Duodenal mucosa (tissue), 2 donors: ENCODE data around the gene KDELR3.

Source experiments
- H3K27ac ChIP-seq: one replicate; pipeline ENCODE4 v1.7.0; 2013; ENCODE audit warnings: low read depth, low read length
- H3K27me3 ChIP-seq, 2 donors: one replicate each; pipeline ENCODE4 v1.7.0; 2013; ENCODE audit warnings: low read length in 2 of 2, control low read depth in 1 of 2; ENCODE audit not compliant: insufficient read depth in 2 of 2, control insufficient read depth in 1 of 2
- H3K36me3 ChIP-seq, 2 donors: one replicate each; pipeline ENCODE4 v1.7.0; 2013; ENCODE audit warnings: low read length in 2 of 2, control low read depth in 1 of 2; ENCODE audit not compliant: insufficient read depth in 2 of 2, control insufficient read depth in 1 of 2
- H3K4me1 ChIP-seq, 2 donors: one replicate each; pipeline ENCODE4 v1.7.0; 2013; ENCODE audit warnings: low read length in 2 of 2, control low read depth in 1 of 2; ENCODE audit not compliant: insufficient read depth in 2 of 2, control insufficient read depth in 1 of 2
- H3K4me3 ChIP-seq, 2 donors: one replicate each; pipeline ENCODE4 v1.7.0; 2013; ENCODE audit warnings: low read length in 2 of 2, low read depth in 1 of 2
- H3K9ac ChIP-seq, 2 donors: one replicate each; pipeline ENCODE4 v1.7.0; 2013; ENCODE audit warnings: low read length in 2 of 2, low read depth in 1 of 2
- H3K9me3 ChIP-seq, 2 donors: one replicate each; pipeline ENCODE4 v1.7.0; 2013; ENCODE audit warnings: low read length in 2 of 2, control low read depth in 1 of 2; ENCODE audit not compliant: control insufficient read depth in 1 of 2

Gene KDELR3

GRCh38 chr22:38450234-38450797 is 17.6 kb upstream of the KDELR3 start:
- peaks cover 40 to 50% of the 10 kb centered on the region in 2 donors for H3K27me3 ChIP-seq
- H3K9ac ChIP-seq, result no peak overlapping the region
- H3K4me3 ChIP-seq, result no peak overlapping the region
- peaks cover 4 to 7% of the 10 kb centered on the region in 2 donors for H3K4me1 ChIP-seq
- H3K36me3 ChIP-seq, result no peaks in the 10 kb centered on the region
- no peaks in the 10 kb centered on the region for H3K9me3 ChIP-seq
- H3K27ac ChIP-seq, result no peak overlapping the region

- Histone ChIP-seq H3K9ac (no peak overlapping the region), H3K4me1 (peaks cover 4 to 7% of the 10 kb centered on the region in 2 donors), H3K4me3 (no peak overlapping the region), H3K36me3 (no peaks in the 10 kb centered on the region), H3K27ac (no peak overlapping the region), H3K9me3 (no peaks in the 10 kb centered on the region), H3K27me3 (peaks cover 45 to 54% of the 10 kb centered on the region in 2 donors)
These were observed 16.5 kb upstream of the KDELR3 start for GRCh38 chr22:38451404-38451803.

GRCh38 chr22:38451864-38452263 is 16.0 kb upstream of the KDELR3 start:
- Histone ChIP-seq H3K27ac (no peak overlapping the region), H3K9ac (no peak overlapping the region), H3K9me3 (no peaks in the 10 kb centered on the region), H3K36me3 (no peaks in the 10 kb centered on the region), H3K4me1 (peaks cover 4 to 7% of the 10 kb centered on the region in 2 donors), H3K4me3 (no peak overlapping the region), H3K27me3 (peaks cover 49 to 59% of the 10 kb centered on the region in 2 donors)

- H3K9ac ChIP-seq, result no peak overlapping the region
- H3K27ac ChIP-seq, result no peak overlapping the region
- H3K36me3 ChIP-seq, result no peaks in the 10 kb centered on the region
- peaks cover 56 to 65% of the 10 kb centered on the region in 2 donors for H3K27me3 ChIP-seq
- peaks cover 4 to 7% of the 10 kb centered on the region in 2 donors for H3K4me1 ChIP-seq
- no peak overlapping the region for H3K4me3 ChIP-seq
- no peaks in the 10 kb centered on the region for H3K9me3 ChIP-seq
These were observed 15.4 kb upstream of the KDELR3 start for GRCh38 chr22:38452373-38453065.

DNA sequence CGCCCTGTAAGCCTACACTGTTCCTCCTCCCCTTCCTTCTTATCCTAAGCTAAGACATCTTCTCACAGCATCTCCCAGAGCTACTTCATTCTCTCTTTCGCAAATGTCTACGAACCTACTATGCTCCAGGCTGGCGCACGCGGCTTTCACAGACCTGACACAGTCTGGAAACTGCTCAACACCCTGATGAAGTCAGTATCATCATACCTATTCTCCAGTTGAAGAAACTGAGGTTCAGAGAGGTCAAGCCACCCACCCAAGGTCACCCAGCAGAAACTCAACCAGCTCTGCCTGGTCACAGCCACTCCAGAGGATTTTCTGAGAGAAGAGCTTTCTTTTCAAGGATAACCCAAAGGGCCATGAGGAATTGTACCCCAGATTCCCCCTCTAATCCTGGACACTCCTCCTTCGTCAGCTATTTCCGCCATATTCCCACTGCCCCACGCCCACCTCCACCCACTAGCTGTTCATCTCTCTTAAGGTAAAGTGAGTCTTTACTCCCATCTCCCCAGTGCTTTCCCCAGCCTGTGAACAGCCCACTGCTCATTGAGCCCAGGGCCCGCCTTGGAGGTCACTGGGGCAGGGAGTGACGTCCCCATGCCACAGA is 14.7 kb upstream of the KDELR3 start:
- no peaks in the 10 kb centered on the region for H3K9me3 ChIP-seq
- H3K27ac ChIP-seq, result no peak overlapping the region
- H3K9ac ChIP-seq, result no peak overlapping the region
- H3K36me3 ChIP-seq, result no peaks in the 10 kb centered on the region
- H3K27me3 ChIP-seq, result peaks cover 58 to 71% of the 10 kb centered on the region in 2 donors
- no peak overlapping the region for H3K4me3 ChIP-seq
- H3K4me1 ChIP-seq, result peaks cover 4 to 7% of the 10 kb centered on the region in 2 donors

DNA sequence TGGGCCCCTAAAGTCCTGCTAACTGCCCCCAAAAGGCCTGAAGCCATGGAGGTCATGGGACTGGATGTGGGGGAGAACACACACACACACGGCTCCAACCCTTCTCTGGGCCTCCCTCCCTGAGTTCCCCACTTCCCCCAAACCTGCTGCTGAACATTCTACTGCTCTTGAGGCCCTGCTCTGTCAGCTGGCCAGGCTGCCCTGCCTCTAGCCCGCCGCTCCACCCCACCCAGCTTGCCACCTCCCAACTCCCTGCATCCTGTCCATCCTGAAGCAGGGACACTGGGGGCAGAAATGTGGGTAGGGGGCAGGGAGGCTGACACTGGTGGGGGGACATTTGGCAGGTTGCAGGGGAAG is 13.9 kb upstream of the KDELR3 start:
- no peaks in the 10 kb centered on the region for H3K9me3 ChIP-seq
- peaks cover 64 to 76% of the 10 kb centered on the region in 2 donors for H3K27me3 ChIP-seq
- no peak overlapping the region for H3K9ac ChIP-seq
- peak overlapping the region in 1 of 2 donors; percentile 29 for H3K4me3 ChIP-seq
- H3K4me1 ChIP-seq, result peaks cover 4 to 7% of the 10 kb centered on the region in 2 donors
- H3K27ac ChIP-seq, result no peak overlapping the region
- no peaks in the 10 kb centered on the region for H3K36me3 ChIP-seq

- Histone ChIP-seq H3K4me3 (peak overlapping the region; percentile 29 to 48), H3K9ac (no peak overlapping the region), H3K9me3 (no peaks in the 10 kb centered on the region), H3K27ac (no peak overlapping the region), H3K4me1 (peaks cover 4 to 7% of the 10 kb centered on the region in 2 donors), H3K36me3 (no peaks in the 10 kb centered on the region), H3K27me3 (peaks cover 65 to 77% of the 10 kb centered on the region in 2 donors)
These were observed 13.4 kb upstream of the KDELR3 start for GRCh38 chr22:38454353-38455075.

DNA sequence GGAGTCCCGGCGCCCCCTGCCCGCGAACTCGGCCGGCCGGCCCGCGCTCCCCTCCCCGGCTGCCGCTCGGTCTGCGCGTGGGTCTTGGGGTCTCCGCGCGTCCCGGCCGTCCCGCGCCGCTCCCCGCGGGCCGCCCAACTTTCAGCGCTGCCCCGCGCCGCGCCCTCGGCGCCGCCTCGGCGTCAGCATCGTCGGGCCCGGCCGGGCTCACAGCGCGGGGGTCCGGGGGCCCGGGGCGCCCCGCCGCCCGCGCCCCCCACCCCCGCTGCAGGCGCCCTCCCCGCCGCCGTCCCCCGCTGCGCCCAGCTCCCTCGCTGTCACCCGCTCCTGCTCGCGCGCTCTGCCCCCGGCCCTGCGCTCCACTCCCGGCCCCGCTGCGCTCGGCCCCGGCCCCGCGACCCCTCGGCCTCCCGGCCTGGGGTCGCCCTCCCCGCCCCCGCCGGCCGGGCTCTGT is 12.8 kb upstream of the KDELR3 start, which contains the start of gene KCNJ4:
TSS of gene KCNJ4 (minus strand) at position 124 of the 454 bp plus-strand sequence. CDS start 27,067 bp downstream, outside the sequence.
- Histone ChIP-seq H3K36me3 (no peaks in the 10 kb centered on the region), H3K4me3 (peak within 1 kb of the TSS; percentile 29 to 48), H3K27ac (no peak within 1 kb of the TSS), H3K9ac (no peak within 1 kb of the TSS), H3K9me3 (no peaks in the 10 kb centered on the region), H3K4me1 (peaks cover 4 to 7% of the 10 kb centered on the region in 2 donors), H3K27me3 (peaks cover 65 to 76% of the 10 kb centered on the region in 2 donors)

DNA sequence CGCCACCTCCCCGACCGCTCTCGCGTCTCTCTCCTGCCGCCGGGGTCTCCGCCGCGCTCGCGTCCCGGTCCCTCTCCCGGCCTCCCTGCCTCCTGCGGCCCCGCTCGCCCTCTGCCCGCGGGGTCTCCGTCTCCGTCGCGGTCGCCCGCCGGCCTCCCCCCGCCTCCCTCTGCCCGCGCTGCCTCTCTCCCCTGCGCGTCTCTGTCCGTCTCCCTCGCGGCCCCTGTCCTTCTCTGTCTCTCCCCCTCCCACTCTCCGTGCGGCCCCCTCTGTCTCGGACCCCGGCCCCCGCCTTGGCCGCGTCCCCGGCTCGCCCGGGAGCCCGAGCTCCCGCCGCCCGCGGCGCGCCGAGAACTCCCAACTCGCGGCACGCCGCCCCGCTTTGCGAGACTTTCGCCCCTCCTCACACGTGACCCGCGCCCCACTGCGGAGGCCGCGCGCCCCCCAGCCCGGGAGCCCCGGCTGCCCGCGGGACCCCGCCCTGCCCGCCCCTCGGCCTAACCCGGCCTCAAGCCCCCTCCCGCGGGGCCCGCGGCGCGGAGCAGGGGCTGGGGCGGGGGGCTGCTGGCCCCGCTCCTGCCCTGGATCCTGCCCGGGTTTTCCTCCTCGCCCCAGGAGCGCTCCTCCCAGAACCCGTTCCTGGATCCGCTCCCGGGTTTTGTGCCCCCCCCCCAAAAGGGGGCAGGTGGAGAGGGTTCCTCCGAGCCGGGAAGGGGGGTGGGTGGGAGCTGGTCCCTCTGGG is 12.2 kb upstream of the KDELR3 start:
- Histone ChIP-seq H3K9ac (no peak overlapping the region), H3K4me3 (peak overlapping the region in 1 of 2 donors; percentile 36), H3K9me3 (no peaks in the 10 kb centered on the region), H3K4me1 (peaks cover 4 to 7% of the 10 kb centered on the region in 2 donors), H3K36me3 (no peaks in the 10 kb centered on the region), H3K27ac (no peak overlapping the region), H3K27me3 (peaks cover 68 to 76% of the 10 kb centered on the region in 2 donors)
